GM19468 (cell line): ENCODE measurements around the gene CARD19.
"Not testable (repeated sequence)": the region's sequence is repeated elsewhere in the genome, so short reads cannot be mapped to it uniquely, and the experiment has no call there.

ENCODE experiments used
- ATAC-seq: cut with Tn5 transposase; IDR thresholded peaks from one replicate; pipeline ENCODE4 v1.9.1; 2021; ENCODE audit warnings: mild to moderate bottlenecking, moderate library complexity, moderate number of reproducible peaks; ENCODE audit not compliant: unreplicated experiment; ENCODE audit errors: extremely low read depth

Gene CARD19

DNA sequence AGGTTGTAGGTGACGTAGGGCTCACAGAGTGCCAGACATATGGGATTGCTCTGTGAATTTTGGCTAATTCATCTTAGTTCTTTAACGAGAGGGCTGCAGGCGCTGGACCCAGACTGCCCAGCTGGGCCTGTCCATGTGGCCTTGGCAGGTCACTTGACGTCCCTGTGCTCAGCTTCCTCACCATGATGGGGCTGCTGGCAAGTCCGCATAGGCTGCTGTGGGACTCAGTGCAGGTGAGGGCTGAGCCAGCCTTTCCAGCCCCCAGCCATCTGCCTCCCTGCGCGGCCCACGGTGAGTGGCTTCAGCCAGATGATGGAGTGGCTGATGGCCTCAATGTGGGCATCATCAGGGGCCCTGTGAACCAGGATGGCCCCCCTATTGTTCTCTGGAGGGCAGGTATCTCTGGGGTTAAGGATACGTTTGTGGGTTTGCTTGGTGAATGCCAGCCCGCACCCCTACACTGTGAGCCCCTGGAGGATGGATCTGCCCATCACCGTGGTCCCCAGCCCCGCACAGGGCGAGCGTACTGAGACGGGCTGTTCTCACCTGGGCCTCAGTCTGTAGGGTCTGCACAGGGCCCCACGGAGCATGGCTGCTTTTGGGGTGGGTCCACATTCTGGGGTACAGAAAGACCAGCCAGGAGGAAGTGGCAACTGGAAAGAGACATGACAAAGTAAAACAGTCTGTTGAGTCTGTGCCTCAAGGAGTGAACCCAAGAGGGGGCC lies 3.7 kb downstream of the CARD19 start:
- no peak for ATAC-seq

DNA sequence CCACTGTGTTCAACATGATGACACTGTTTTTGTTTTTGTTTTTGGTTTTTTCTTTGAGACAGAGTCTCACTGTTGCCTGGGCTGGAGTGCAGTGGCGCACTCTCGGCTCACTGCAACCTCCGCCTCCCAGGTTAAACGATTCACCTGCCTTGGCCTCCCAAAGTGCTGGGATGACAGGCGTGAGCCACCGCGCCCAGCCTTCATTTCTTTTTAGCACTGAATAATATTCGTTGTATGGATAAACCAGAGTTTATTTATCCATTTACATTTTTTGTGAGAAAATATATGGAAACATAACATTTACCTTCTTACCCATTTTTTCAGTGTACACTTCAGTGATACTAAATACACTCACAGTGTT lies 4.2 kb downstream of the CARD19 start:
- ATAC-seq = no peak

DNA sequence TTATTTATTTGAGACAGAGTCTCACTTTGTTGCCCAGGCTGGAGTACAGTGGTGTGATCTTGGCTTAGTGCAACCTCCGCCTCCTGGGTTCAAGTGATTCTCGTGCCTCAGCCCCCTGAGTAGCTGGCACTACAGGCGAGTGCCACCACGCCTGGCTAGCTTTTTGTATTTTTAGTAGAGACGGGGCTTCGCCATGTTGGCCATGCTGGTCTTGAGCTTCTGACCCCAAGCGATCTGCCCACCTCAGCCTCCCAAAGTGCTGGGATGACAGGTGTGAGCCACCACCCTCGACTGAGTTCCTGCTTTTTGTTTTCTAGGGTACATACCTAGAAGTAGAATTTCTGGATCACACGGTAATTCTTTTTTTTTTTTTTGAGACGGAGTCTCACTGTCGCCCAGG lies 5.1 kb downstream of the CARD19 start:
- not testable (repeated sequence) for ATAC-seq

DNA sequence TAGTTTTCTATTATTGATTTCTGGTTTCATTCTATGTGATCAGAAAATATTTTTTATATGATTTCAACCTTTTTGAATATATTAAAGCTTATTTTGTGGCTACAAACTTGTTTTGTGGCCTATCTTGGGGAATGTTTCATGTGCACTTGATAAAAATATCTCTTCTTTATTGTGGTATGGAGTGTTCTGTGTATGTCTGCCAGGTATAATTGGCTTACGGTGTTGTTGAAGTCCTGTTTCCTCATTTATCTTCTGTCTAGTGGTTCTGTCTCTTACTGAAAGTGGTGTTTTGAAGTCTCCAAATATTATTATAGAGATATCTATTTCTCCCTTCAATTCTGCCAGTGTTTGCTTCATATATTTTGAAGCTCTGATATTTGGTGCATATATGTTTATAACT lies 9.6 kb downstream of the CARD19 start:
- no peak for ATAC-seq

DNA sequence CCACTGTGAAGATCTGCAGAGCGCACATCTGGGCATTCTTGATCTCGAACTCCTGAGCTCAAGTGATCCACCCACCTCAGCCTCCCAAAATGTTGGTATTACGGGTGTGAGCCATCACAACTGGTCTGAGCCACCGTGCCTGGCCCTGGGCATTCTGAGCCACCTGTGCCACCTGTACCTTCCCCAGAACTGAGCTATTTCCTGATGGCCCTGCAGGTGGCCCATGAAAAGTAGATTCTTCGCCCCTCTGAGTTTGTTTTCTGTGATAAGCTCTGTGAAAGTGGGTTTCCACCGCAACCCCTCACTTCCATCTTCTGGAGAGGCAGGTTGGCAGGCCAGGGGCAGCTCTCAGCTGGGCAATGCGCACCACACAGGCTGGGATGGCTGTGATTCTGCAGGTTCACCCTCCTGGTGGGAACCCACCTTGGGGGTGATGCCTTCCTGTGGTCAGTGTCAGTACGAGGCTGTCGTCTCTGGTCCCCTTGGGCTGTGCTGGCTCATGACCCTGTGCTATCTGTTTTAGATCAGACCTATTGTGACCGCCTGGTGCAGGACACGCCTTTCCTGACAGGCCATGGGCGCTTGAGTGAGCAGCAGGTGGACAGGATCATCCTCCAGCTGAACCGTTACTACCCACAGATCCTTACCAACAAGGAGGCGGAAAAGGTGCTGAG lies 11.3 kb downstream of the CARD19 start:
- ATAC-seq = no peak

DNA sequence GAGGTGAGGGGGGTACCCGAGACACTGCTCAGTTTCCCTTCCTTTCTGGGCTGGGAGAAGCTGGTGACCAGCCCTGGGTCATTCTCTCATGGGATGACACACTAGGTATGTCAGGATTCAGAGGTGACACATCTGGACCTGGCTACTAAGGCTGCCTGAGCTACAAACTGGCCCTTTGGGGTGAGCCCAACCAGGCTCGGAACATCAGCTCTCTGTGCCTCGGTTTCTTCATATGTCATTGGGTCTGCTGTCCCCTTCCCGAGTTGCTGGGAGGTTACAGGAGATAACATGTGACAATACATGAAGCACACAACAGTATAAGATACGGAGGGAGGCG lies 11.8 kb downstream of the CARD19 start:
- no peak for ATAC-seq

DNA sequence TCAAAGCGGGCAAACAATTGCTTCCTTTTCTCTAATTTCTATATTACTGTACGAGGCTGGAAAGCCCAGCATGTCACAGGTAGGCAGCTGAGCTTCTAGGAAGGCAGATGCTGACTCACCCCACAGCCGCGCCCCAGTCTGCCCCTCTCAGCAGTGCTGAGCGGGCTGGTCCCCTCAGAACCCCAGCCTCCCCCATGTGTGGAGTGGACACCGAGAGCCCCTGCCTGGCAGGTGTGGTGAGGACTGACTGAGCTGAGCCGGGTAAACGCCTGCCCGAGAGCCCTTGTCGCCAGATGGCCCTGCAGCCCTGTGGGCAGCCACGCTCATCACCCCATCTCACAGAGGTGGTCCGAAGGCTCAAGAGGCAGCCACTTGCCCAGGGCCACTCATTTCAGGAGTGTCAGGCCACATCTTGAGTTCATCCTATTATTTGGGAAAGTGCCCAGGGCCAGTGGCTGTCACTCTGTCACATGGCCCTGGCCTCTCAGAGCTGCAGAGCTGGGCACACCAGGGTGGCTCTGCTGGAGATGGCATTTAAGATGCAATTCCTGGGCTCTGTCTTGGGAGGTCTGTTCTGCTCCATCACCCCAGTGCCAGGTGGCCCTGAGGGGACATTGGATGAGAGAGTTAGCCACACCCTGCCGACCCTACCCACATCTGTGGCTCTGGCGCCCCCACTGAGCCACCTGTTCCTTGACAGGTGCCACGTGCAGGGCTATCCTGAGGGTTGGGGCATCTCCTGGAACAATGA lies 12.4 kb downstream of the CARD19 start:
- ATAC-seq = no peak

DNA sequence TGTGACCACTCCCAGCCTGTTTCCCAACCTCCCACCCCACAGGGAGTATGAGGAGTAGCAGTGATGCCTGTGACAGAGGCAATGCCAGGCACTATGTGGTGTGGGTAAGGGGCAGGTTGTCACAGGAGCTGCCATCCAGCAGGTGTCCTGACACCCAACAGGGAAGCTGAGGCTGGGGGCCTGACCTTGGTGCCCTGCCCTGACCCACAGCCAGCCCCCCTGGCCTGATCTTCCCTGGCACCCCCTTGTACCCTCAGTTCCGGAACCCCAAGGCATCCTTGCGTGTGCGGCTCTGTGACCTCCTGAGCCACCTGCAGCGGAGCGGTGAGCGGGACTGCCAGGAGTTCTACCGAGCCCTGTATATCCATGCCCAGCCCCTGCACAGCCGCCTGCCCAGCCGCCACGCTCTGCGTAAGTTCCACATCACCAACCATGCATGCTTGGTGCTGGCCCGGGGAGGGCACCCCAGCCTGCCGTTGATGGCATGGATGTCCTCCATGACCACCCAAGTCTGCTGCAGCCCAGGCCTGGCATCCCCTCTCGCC lies 14.4 kb downstream of the CARD19 start:
- no peak for ATAC-seq

DNA sequence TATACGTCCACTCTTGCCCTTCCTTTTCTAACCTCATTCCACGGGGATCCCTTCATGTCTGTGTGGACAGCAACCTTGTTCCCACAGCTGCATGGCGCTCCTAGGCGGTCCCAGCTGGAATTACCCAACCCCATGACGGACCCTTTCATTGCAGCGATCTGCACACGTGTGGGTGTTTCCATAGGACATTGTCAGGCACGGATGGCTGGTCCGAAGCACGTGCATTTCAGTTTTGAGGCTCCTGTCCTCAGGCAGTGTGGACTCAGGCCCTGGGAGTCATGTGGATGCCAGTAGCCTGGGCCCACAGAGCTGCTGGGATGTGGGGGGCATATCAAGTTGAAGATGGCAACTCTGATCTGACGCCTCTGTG lies 15.0 kb downstream of the CARD19 start:
- no peak for ATAC-seq

DNA sequence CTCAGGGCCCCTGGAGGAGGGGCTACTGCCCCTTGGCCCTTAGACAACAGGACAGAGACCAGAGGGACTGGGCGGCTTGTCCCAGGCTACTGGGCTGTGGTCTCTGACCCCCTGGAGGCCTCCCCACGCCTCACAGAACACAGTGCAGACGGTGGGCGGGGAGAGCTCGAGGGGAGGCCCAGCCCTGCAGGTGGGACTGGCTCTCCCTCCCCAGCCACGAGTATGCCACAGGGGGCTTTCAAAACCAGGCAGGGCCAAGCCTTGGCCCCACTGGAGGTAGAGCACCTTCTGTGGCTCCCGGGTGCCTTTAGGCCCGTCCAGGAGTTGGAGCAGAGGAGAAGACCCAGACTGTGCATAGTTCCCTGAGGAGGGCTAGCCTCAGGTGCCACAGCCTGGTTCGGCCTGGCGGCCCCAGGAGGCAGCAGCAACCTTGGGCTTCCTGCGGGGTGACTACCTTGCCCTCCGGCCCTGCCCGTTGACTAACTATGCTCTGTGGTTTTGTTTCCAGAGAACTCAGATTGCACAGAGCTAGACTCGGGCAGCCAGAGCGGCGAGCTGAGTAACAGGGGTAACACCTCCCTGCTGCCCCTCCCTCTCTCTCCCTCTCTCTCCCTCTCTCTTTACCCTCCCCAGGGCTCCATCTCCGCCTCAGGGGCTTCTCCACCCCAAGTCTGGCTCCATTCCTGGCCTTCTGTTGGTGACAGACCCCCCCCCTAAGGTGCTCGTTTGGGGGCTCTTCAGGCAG lies 15.5 kb downstream of the CARD19 start:
- no peak for ATAC-seq

DNA sequence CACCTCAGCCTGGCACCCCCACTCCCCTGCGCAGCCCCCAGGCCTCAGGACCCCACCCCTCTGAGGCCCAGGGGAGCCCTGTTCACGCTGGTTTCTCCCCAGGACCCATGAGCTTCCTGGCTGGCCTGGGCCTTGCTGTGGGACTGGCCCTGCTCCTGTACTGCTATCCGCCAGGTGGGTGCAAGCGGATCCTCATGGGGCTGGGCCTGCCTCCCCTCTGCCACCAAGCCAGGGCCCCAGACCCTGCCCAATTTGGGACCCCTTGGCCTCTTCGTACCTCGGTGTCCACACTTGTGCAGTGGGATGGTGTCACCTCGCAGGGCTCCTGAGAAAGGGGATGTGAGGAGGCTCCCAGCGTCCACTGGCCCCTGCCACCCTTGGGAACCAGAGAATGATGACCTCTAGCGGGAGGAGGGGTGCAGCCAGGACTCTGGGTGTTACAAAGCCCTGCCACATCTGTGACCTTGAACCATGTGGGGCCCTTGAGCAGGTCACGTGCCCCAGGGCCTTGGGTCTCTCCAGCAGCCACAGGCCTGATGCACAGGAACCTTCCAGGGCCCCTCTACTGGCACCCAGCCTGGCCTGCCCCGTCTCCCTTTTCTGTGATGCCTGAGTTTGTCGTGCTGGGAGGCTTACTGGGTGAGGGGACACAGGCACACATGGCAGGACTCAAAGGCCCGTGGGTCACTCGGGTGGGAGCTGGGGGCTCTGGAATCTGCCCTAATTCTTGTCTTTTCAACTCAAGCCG lies 16.3 kb downstream of the CARD19 start:
- no peak for ATAC-seq

DNA sequence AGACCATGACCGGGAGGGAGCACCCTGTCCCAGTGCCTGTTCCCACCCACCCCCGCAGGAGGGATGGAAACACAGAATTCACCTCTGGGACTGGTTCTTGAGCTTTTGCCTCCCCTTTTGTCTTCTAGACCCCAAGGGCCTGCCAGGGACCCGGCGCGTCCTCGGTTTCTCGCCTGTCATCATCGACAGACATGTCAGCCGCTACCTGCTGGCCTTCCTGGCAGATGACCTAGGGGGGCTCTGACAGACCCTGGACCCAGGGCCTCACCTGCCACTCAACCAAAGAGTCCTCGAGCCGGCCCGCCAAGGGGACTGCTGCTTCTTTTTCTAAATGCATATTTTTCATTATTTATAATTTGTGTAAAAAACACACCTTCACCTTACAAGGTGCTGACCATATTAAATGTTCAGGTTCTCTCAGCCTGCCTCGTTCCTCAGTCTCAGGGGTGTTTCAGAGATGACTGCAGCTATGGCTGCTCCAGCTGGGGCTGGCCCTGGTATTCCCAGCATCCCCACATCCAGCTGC lies 16.9 kb downstream of the CARD19 start:
- no peak for ATAC-seq

DNA sequence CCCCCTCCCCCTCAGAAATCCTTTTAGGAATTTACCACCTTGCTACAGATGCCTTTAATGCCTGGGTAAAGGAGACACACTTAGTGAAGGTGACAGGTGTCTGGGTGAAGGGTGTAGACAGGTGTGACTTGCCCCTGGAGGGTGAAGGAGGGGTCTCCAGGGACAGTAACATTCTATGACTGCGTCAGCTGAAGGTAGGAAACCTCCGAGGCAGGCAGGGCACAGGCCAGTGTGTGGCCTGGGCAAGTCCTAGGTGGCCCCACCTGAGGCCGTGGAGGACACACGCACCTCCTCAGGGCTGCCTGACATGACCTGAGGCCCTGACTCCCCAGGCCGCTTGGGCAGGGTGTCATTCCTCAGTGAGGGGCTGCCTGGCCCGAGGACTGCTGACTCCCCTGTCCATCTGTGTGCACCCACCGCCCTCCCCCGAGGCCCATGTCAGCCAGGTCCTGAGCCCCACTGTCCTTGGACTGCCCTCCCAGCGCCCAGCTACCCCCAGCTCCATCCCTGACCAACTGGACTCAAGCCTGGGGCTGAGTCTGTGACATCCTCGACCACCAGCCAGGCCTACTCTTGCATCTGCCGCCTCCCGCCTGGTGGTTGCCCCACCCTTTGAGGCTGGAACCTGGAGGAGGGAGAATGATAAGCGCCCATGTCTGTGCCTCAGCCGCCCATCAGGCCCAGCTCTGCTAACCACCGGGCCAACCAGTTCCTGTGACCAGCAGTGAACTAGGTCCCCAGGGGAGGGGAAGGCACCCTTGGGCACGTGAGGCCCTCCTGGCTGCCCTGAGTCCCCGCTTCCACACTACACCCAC lies 18.4 kb downstream of the CARD19 start:
- no peak for ATAC-seq

DNA sequence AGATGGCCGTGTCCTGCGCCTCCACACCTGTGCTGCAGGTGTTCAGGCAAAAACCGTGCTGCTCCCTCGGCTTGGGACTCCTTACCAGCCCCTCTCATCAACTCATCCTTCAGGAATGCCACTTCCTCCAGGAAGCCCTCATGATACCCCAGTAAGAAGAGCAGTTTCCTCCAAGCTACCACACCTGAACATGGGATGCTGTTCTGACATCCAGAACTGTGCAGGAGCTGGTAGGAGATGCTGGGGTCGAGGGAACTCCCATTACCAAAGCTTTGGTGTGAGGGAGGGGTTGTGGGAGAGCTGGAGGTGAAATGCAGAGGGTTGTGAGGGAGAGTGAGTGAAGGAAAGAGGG lies 18.9 kb downstream of the CARD19 start:
- ATAC-seq = no peak

DNA sequence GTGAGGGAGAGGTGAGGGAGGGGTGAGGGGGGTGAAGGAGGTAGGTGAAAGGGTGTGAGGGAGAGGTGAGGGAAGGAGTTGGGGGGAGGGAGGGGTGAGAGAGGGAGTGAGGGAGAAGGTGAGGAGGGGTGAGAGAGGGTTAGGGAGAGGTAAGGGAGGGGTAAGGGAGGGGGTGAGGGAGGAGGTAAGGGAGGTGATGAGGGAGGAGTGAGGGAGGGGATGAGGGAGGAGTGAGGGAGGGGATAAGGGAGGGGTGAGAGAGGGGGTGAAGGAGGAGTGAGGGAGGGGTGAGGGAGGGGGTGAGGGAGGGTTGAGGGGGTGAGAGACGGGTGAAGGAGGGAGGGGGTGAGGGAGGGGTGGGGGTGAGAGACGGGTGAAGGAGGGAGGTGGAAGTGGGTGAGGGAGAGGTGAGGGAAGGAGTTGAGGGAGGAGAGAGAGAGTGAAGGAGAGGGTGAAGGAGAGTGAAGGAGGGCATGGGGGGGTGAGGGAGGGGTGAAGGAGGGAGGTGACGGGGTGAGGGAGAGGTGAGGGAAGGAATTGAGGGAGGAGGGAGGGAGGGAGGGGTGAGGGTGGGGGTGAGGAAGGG lies 19.6 kb downstream of the CARD19 start:
- ATAC-seq = no peak

DNA sequence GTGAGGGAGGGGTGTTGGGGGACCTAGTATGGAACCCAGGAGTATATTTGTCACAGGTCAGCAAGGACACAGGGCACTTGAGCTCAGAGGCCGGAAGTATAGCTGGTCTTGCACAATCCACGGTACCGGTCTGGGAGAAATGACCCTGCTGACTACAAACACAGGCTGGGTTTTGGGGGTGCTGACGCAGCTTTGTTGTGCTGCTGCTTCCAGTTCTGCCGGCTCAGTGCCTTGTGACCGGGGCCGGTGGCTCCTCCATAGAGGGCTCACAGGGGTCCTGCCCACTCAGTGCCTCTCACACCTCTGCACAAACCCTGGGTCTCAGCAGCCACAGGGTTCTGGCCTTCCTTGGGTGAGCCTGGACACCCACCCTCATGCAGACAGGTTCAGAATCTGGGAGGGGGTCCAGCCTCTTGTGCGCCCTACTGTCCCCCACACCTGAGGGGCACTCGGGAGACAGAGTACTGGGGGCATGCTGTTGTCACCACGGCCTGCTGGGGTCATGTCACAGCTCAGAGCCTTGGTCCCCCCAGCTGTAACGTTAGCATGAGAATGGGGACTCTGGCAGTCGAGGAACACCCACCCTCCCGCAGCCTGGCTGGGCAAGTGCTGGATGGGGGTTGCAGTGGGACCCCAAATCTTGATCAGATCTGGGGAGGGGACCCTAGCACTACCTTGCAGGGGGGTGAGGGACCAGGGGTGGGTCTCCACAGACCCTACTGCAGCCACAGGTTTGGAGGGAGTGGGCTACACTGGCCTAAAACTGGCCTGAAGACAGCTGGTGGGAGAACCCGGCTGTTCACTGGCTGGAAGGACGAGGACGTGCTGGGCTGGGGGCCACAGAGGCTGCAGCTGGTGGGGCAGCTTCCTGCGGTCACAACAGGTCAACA lies 20.3 kb downstream of the CARD19 start:
- no peak for ATAC-seq

DNA sequence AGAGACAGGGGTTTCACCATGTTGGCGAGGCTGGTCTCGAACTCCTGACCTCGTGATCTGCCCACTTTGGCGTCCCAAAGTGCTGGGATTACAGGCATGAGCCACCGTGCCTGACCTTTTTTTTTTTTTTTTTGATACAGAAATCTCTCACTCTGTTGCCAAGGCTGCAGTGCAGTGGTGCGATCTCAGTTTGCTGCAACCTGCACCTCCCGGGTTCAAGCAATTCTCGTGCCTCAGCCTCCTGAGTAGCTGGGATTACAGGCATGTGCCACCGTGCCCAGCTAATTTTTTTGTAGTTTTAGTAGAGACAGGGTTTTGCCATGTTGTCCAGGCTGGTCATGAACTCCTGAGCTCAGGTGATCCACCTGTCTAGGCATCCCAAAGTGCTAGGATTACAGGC lies 21.5 kb downstream of the CARD19 start:
- ATAC-seq = not testable (repeated sequence)
